Activated naive CD8-positive, alpha-beta T cell treated with anti-CD3 and anti-CD28 coated beads, Interleukin-2, amount 50 U/mL, for 16 hours (primary cell): ENCODE results near the gene FXYD2.

Experiments used
- DNase-seq: peaks from one replicate; pipeline ENCODE4 v3.0.0-alpha.2; 2020; ENCODE audit warnings: low read depth, low spot score

The FXYD2 gene

DNA sequence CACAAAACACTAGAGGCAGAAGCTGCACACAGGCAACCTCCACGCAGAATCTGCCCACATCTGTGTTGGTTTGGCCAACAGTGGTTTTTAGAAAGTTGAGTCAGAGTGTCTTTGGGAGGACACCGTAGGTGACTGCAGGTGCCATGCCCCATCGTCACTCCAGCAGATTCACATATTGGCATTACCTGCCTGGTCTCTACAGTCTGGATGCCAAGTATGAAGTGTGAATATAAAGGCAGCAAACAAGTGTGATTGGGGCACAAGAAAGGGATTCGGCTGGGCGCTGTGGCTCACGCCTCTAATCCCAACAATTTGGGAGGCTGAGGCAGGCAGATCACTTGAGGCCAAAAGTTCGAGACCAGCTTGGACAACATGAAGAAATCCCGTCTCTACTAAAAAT is 11.0 kb upstream of the FXYD2 start:
- DNase-seq = no peak

DNA sequence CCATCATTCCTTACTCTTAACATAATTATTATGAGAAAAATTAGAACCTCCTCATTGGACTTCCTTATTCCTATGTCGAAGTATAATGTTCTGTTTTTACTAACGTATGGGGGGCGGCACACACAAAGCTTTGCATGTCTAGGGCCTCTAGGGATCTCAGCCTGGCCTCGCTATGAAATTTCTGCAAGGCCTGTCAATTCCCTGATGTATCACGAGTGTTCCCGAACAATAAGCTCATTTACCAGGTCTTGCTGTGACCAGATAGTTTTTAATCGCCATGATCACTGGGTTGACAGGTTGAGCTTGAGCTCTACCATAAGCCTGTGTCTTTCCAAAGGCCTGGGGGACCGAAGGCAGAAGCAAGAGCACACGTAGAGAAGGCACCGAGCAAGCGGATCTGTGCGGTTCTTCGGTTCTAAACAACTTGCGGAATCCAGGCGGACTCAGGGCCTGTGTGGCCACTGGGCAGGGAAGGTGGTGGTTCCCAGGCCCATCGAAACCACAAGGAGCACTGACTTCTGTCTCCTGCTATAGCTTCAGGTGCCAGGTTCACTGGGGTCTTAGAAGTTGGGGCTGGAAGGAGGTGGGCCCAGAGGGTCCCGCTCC is 10.4 kb upstream of the FXYD2 start:
- no peak for DNase-seq

DNA sequence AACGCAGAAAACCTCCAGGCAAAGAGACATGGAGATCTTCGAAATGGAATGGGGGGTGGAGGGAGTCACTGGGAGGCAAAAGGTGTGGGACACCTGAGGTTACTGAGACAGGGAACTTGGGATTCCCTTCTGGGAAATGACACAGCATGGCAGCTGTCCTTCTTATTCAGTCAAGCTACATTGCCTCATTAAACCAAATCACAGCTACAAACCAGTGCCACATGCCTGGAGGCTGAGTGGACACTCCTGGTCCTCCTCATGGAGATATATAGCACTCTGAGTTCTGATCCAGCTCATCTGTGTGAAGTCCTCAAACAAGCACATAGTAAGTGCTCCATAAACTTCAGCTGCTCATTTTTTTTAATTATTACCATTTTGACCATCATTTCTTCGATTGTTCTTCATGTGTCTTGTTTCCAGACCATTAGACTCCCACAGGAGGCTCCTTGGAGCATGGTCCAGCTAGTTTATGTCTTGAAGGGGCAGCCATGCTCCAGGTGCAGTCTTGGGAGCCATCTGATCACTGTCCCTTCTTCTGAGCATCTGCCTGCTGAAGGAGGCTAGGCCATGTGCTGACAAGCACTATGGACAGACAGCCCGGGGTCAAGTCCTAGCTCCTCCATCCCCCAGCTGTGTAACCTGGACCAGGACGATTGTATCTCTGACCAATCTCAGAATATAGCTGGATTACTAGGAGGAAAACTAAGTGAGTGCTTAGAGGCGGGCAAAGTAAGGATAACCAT is 9.7 kb upstream of the FXYD2 start:
- no peak for DNase-seq

DNA sequence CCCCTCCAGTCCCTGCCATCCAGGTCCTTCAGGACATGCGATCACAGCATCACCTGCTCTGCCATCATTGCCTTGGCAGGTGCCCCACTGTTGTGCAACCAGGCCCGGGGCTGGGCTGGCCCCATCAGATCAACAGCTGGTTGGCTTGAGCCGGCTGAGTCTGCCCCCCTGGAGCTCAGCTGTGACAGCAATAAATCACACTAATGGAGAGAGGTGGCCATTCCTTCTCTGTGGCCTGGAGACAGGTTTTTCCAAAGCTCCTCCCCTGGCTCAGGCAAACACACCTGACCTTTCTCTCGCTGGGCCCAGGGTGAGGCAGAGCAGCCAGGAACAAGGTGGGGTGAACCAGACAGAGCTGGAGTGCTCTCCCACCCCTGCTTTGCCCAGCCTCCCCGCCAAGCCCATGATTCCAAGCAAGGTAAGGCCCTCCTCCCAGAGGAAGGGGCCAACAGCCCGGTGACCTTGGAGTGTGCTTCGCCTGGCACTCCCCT is 8.9 kb upstream of the FXYD2 start:
- no peak for DNase-seq

DNA sequence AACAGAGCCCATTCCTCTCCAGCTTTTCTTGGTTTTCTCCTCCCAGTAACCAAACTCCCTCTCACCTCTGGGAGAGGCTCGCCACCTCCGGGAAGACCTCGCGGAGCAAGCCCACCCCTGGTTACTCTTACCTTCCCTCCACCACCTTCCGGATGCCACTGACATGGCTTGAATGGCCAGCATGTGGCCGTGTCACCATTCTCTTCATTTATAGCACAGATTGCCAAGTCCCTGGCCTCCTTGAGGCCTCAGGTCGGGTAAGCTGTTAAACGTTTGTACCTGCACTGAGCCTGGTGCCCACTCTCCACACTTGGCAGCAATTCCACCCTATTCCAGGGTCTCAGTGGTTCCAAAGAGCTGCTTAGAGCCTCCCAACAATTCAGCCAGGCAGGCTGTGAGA is 8.0 kb upstream of the FXYD2 start:
- no peak for DNase-seq

DNA sequence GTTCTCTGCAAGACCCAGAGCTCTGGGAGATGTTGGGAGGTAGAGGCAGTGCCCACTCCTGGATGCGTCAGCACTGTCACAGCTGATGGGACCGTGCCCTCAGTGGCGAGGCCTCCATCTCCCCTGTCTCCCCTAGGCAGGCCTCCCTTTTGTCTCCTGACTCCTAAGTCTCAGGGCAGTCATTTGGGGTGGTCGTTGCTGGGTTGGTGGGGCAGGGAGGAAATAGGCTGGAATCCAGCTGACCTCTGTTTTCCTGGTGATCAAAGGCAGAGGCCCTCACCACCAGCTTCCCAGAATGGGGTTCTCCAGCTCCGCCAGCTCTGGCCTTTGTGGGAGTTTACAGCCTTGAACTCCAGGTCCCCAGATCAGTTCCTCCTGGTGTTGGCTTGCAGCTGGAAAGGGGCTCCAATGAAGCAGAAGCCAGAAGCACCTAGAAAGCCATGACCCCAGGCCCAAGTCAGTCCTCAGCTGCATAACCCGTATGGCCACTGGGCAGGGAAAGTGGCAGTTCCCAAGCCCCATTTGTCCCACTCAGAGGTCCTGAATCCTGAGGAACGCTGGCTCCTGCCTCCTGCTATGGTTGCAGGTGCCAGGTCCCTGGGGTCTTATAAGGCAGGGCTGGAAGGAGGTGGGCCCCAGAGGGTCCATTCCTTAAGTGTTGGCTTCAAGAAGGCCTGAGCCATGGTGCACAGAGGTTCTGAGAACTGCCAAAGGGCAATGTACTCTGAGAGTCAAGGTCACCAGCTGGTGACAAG is 7.3 kb upstream of the FXYD2 start:
- DNase-seq = no peak

DNA sequence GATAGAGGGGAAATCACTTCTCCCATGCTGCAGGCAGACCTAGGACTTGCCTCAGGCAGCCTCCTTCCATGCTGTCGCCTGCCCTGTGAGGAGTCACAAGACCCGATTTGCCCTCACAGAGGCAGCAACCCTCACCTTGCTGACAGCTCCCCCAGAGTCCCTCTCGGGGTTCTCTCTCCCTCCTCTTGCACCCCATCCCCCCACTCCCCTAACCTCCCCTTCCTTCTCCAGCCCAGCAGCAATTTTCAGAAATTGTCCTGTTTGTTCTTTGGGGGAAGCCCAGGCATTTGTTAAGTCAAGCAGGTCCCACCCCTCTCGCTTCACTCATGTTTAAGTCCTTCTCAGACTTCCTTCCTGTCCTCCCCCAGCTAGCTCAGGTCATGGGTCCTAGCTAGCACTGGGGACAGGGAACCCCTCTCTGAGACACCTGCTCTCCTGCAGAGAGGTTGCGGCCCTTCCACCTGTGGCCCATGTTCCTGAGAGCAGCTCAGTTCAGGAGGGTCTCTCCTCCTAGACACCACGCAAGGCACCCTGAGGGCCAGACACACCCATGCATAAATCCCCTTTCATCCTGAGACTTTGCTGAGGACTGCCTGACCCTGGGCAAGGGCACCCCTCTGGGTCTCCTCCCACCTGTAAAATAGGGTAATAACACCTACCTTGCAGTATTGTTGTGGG is 6.3 kb upstream of the FXYD2 start:
- no peak for DNase-seq

DNA sequence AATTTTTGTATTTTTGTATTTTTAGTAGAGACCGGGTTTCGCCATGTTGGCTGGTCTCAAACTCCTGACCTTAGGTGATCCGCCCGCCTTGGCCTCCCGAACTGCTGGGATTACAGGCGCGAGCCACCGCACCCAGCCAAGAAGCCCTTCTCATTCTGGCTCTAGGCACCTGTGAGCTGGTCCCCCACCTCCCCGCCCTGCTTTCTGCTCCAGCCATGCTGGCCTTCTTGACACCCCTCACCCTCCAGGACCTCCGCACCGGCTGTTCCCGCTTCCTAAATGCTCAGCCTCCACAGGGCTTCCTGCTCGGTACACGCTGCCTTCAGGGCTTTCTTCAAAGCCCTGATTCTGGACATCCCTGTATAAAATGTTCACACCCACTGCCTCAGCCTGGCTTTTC is 5.5 kb upstream of the FXYD2 start:
- no peak for DNase-seq

DNA sequence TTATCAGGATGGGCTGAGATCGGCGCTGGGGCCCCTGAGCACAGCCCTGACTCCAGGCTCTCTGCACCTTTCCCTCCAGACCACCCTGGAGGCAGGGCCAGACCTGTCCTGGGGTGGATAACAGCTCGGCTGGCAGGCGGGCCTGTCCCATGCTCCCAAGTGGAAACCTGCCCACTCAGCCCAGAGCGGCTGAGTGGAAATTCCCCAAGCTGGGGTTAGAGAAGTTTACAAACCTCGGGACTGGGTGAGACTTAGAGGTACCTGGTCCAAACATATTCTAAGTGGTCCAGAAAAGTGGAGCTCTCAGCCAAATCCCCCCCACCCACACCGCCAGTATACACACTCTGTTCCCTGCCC is 4.8 kb upstream of the FXYD2 start:
- DNase-seq = no peak

DNA sequence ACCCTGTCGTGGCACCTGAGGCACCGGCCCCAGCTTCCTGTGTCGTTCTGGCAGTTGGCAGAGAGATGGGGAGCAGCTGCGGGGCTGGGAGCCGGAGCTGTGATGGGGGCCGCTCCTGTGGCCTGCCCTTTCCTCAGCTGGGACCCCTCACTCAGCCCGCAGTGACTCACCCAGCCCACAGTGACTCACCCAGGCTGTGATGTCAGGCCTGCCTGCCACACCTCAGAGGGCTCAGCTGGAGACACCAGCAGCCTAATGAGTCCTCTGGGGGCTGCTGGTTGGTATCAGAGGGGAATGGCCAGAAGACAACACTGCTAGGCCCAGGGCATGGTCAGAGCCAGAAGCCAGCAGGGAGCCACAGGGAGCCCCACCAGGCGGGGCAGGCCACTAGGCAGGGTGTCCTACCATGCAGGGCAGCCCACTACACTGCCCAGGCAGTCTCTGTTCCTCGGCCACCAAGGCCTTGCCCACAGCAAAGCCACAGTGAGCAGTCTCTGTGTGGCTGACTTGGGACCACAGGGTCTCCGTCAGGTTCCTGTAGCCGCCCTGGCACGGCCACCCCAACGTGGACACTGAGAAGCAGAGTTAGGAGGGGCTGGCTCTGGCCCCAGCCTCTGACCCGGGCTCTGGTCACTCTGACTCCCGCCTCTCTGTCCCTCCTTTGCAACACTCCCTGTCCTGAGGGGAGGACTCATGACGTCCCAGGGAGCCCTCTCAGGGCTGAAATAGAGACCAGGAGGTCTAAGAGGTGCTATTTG is 4.2 kb upstream of the FXYD2 start:
- DNase-seq = peak; percentile 81

DNA sequence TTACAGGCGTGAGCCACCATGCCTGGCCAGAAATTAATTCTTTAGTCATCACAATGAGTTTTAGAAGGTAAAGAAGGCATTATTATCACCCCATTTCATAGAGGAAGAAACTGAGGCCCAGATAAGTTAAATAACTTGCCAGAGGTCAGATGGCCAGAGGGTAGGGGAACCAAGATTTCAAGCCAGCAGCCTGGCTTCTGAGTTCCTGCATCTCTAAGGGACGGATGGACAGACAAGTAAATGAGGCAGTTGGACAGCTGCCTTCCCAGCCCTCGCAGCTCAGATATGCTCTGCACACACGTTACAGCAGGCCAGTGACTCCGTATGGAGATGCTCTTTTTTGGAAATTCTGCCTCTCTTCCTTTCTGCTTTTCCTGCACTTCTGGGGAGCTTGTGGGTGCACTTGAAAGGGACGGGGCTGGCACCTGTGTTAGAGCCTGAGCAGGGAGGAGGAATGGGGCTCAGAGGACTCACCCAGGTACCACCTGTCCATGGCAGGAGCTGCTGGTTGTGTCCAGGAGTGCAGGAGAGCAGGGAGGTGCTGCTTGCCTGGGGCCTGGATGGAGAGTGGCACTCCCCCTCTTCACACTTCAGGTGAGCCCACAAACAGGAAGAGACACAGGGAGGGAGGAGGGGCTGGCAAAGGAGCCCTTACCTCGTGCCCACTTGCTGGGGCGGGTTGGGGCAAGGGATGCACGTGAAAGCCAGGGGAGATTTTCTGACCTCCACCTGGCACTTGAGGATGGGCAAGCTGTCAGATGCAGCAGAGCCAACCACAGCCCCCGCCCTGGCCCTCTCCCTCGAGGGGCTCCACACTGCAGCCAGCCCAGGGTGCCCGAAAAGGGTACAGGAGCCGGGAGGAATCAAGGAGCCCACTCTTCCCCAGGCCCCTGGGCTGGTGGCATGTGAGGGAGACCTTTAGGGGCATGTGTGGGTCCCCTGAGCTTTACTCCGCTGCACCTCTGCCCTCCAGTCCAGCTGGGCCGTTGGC is 3.3 kb upstream of the FXYD2 start:
- no peak for DNase-seq

DNA sequence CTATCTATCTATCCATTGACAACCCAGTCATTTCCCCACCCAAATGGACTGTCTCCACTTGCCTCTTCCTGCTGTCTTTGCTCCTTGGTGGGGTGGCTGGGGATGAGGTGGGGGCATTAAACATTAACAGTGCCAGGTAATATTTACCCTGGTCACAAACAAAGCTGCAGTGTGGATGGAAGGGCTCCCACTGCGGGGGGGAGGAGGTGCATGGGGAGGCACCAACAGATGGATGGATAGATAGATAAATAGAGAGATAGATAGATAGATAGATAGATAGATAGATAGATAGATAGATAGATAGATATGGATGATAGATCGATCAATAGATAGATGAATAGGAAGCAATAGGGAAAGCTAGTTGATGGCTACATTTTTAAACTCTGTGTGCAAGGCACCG is 2.3 kb upstream of the FXYD2 start:
- DNase-seq = no peak

DNA sequence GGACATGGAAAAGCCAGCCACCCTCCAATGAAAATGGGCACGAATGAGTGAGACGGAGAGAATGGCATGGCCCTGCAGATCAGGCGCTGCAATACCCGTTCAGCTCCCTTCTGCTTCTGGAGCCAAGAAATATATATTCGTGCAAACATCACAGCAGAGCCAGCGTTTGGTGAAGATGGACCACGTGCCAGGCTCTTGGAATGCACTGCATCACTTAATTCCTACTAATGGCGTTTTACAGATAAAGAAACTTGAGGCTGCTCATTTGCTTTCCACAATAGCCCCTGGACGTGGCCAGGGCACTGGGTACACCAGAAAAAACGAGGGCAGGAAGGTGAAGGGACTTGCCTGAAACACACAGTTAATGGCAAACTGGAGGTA is 1.6 kb upstream of the FXYD2 start:
- no peak for DNase-seq

DNA sequence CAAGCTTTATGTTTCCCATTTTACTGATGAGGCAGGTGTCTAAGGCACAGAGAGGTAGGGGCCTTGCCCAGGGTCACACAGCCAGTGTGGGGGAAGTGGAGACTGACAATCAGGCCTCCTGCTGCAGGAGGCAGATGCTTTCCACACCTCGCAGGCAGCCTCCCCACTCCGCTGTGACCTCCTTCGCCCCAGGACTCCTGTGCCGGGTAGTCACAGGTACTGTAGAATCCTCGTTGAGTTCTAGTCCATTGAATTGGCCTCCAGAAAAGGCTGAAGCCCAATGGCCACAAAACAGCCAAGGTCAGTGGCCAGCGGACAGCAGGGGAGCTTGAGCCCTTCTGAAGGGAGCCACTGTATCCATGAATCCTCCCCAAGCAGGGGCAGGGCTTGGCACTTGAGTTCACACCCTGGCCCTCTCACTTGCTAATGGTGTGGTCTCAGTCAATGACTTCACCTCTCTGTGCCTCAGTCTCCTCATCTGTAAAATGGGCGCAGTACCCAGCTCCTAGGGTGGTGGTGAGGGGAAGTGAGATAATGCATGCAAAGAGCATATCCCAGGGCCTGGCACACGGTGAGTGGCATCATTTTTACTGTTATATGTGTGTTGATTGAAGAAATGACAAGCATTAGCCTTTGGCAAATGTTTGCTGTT is 1.1 kb upstream of the FXYD2 start:
- DNase-seq = no peak

DNA sequence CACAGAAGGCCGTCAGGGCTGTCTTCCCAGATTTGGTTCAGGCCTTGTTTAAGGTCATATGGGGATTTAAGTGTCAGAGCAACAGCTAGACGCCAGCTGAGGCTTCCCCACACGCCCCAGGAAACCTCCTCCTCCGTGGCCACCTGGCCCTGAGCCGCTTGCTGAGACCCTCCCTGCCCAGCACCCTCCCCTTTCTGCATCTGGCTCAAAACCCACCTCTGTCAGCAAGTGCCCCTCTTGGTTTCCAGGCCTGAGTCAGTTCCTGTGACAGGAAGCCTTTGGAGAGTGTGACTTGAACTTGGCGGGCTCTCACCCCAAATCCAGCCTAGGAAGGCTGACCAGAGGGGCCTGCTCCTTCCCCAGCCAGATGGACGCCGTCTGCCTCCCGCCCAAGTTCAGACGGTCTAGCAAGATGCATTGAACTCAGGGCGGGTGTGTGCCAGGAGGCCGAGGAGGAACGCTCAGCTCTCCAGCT is 561 bp downstream of the FXYD2 start:
- no peak for DNase-seq

DNA sequence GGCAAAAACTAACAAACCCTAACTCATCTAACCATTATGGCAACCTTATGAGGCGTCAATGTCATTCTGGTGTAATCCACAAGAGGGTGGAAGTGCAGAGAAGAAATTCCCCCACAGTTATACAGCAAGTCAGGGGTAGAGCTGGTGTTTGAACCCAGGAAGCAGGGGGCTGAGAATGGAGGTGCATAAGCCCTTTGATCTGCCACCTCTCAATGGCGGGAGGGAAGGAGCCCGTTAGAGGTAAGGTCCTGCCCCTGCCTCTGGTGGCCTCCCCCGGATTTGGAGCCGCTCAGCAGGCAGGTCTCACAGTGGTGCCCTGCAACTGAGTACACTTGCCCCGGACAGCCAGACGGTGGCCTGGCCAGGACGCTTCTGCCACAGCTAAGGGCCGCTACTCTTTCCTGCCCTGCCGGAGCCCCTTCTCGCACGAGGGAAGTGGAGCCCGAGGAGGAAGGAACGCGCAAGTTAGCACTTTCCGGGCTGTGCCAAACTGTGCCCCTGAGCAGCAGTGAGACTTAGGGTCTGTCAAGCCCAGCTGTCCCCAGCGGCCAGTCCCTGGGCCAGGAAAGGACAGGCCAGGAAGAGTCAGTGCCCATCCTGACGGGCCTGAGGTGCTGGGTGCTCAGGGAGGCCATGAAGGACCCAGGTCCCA is 1.1 kb downstream of the FXYD2 start:
- no peak for DNase-seq

DNA sequence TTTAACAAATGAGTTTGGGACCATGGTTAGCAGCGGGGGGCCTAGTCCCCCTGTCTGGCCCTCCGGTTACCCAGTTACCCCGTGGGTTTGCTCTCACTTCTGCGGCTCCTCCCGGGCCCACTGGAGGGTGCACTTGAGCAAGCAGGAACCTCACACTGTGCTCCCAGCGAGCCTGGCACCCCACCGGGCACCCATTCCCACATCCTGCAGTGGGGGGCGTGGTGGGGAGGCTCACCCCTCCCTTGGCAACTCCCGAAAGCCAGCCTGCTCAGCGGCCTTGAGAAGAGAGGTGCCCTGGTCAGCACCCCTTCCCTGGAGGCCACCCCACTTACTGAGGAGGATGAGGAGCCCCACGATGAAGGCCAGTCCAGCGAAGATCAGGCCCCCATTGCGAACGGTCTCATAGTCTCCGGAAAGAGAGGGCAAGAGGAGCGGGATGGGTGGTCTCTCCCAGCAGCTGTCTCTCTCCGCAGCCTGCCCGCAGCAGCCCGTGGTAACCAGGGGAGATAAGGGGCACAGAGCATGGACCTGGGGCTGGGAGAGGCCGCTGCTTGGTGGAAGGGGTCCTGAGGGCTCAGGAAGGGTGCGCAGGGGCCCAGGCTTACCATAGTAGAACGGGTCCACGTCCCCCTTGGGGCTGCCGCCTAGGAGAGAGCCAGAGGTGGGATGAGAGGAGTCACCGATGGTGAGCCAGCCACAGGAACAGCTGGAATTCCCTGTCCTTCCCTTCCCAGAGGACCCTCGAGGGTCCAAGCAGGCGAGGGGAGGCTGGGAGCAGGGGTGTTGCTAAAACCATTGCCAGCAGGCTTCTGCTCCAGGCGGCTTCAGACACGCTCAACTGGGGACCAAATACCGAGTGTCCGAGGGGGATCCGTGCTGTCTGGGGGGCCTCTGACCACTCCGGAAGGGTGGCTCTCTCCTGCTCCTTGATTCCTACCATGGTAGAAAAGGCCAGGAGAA is 2.2 kb downstream of the FXYD2 start:
- peak; percentile 29 for DNase-seq

DNA sequence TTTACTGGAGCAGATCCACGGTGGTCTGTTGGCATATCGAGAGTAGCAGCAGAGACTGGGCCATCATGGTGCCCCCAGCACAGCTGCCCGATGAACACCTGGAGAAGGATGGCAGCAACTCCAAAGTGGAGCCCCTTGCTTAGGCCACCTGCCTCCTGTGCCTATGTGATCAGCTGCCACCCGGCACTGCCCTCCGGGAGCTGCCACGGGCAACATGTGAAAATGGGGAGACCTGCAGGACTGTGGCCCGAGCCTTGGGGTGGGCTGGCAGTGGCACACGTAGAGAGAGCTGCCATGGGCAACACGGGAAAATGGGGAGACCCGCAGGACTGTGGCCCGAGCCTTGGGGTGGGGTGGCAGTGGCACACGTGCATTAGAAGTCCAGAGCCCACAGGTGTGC is 3.1 kb downstream of the FXYD2 start:
- no peak for DNase-seq
